Hepatocyte (in vitro differentiated cells): Measurements from ENCODE around the gene CACNA1C. TPM values are rescaled to one million over a fixed set of nuclear protein-coding genes. Genes with fewer than 3 reads are reported as not detected.

Source experiments
- DNase-seq: peaks from one replicate; pipeline ENCODE4 v3.0.0-alpha.2; 2016; ENCODE audit warnings: low spot score
- H2AFZ ChIP-seq: fragments of 200-600 bp; sonication (generic); 2 replicates; pipeline ENCODE4 v1.6.0; 2016; ENCODE audit warnings: antibody characterized with exemption, mild to moderate bottlenecking
- H3K27ac ChIP-seq: fragments of 200-600 bp; sonication (generic); 2 replicates; pipeline ENCODE4 v1.5.1; 2016; ENCODE audit warnings: mild to moderate bottlenecking
- H3K27me3 ChIP-seq: fragments of 200-600 bp; sonication (generic); 2 replicates; pipeline ENCODE4 v1.6.1; 2016
- H3K36me3 ChIP-seq: fragments of 200-600 bp; sonication (generic); replicated peaks from 2 replicates; pipeline ENCODE4 v1.5.1; 2016; ENCODE audit warnings: low read depth; ENCODE audit not compliant: insufficient read depth
- H3K4me1 ChIP-seq: fragments of 200-600 bp; sonication (generic); 2 replicates; pipeline ENCODE4 v1.5.1; 2016; ENCODE audit warnings: mild to moderate bottlenecking, moderate library complexity; ENCODE audit not compliant: insufficient read depth
- H3K4me2 ChIP-seq: fragments of 200-600 bp; sonication (generic); 2 replicates; pipeline ENCODE4 v1.6.0; 2016
- H3K4me3 ChIP-seq: fragments of 200-600 bp; sonication (generic); 2 replicates; pipeline ENCODE4 v1.5.1; 2016; ENCODE audit warnings: mild to moderate bottlenecking
- H3K79me2 ChIP-seq: fragments of 200-600 bp; sonication (generic); 2 replicates; pipeline ENCODE4 v1.6.0; 2017; ENCODE audit warnings: mild to moderate bottlenecking
- H3K9me2 ChIP-seq: fragments of 200-600 bp; sonication (generic); replicated peaks from 2 replicates; pipeline ENCODE4 v1.6.0; 2017; ENCODE audit warnings: mild to moderate bottlenecking; ENCODE audit not compliant: insufficient read depth
- H3K9me3 ChIP-seq: fragments of 200-600 bp; sonication (generic); 2 replicates; pipeline ENCODE4 v1.5.1; 2016; ENCODE audit warnings: low read depth, mild to moderate bottlenecking
- H4K20me1 ChIP-seq: fragments of 200-600 bp; sonication (generic); 2 replicates; pipeline ENCODE4 v1.6.0; 2016; ENCODE audit warnings: mild to moderate bottlenecking; ENCODE audit not compliant: insufficient read depth, poor library complexity, severe bottlenecking
- CTCF ChIP-seq: fragments of 200-600 bp; sonication (generic); IDR thresholded peaks from 2 replicates; pipeline ENCODE4 v1.5.1; 2016; ENCODE audit warnings: antibody characterized with exemption, mild to moderate bottlenecking; ENCODE audit not compliant: poor library complexity
- EZH2 ChIP-seq: fragments of 200-600 bp; sonication (generic); IDR thresholded peaks from 2 replicates; pipeline ENCODE4 v1.6.1; 2016; ENCODE audit warnings: antibody characterized with exemption, mild to moderate bottlenecking, borderline replicate concordance
- EZH2phosphoT487 ChIP-seq: fragments of 200-600 bp; sonication (generic); IDR thresholded peaks from one replicate; pipeline ENCODE4 v1.6.1; 2018; ENCODE audit warnings: antibody characterized with exemption, mild to moderate bottlenecking, low read depth, moderate library complexity; ENCODE audit not compliant: unreplicated experiment, severe bottlenecking
- WGBS: methylation state at CpG from one replicate; pipeline ENCODE4 v1.1.6; 2016; ENCODE audit warnings: low lambda C conversion rate; ENCODE audit errors: missing lambda C conversion rate; 5-methylcytosine and 5-hydroxymethylcytosine counted together
- polyA plus RNA-seq: library from polyadenylated mRNA; unstranded; fragments of >200 nt; fragmentation: Nextera tagmentation; extraction: Ambion mirVana; gene quantifications from 2 replicates; pipeline ENCODE4 v1.2.1, GENCODE V29; 2016
- total RNA-seq: library from RNA; depleted of rRNA; stranded (reverse); fragments of >200 nt; gene quantifications from 2 replicates; pipeline ENCODE4 v1.2.3, GENCODE V29; 2014

The CACNA1C gene
- total and polyA plus RNA-seq, 2 experiments from 2014 or later: 3.2 to 4.0 TPM

DNA sequence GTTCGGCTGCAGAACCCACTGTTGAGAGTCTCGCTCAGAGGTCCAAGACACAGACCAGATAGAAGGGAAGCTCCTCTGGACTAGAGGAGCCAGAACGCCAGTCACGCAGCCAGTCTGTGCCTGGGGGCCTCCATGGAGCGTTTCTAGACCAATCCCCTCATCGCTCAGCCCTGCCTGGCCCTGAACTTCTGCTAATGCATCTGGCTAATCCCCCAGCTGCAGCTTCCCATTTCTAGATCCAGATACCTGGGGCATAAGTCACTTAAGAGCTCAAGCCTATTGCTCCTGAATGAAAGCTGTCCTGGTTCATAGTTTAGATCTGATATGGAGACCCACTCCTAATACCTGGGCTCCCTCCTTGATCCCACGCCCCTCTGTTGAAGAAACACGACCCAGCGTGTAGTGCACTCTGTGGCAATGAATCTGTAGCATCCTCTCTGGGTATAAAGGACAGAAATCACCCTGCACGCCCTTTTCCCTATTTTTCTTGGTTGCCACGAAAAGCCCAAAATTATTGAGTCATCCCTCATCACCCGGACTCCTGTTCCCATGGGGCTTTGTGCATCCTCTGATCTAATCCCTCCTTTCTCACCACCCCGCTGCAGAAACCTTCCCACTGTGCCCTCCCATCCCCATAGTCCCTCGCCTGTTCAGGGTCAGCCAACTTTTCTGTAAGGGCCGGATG is 400.4 kb downstream of the CACNA1C start:
- no peak for TF ChIP-seq EZH2phosphoT487
- no peak for TF ChIP-seq CTCF
- TF ChIP-seq EZH2: no peak
- Histone ChIP-seq H3K4me1 (no peaks in the 10 kb centered on the region), H3K27me3 (no peaks in the 10 kb centered on the region), H4K20me1 (no peaks in the 10 kb centered on the region), H3K79me2 (no peaks in the 10 kb centered on the region), H3K4me3 (no peak overlapping the region), H3K9me3 (no peaks in the 10 kb centered on the region), H2AFZ (no peak overlapping the region), H3K4me2 (no peak overlapping the region), H3K36me3 (no peaks in the 10 kb centered on the region), H3K9me2 (no peaks in the 10 kb centered on the region), H3K27ac (no peak overlapping the region)
- 83% methylated on average over 15 of the region's 15 CpGs for WGBS
- no peak for DNase-seq

DNA sequence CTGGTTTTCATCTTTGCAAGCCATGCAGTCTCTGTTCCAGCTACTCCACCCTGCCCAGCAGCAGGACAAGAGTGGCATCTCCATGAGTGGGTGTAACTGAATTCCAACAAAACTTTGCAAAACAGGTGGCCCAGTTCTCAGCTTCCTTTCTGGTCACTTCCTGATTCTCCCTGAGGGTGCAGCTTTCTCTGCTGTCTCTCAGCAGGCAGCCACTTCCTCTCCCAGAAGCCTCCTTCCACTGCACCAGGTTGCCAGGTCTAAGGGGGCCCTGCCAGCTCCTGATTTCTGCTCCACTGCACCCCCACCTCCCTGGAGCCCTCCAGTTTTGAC is 400.9 kb downstream of the CACNA1C start:
- Histone ChIP-seq H3K9me2 (no peaks in the 10 kb centered on the region), H3K36me3 (no peaks in the 10 kb centered on the region), H3K4me3 (no peak overlapping the region), H3K79me2 (no peaks in the 10 kb centered on the region), H3K27me3 (no peaks in the 10 kb centered on the region), H3K4me2 (no peak overlapping the region), H3K4me1 (no peaks in the 10 kb centered on the region), H2AFZ (no peak overlapping the region), H3K27ac (no peak overlapping the region), H4K20me1 (no peaks in the 10 kb centered on the region), H3K9me3 (no peaks in the 10 kb centered on the region)
- no peak for DNase-seq
- TF ChIP-seq EZH2phosphoT487 (no peak), CTCF (no peak), EZH2 (no peak)

- no peaks in the 10 kb centered on the region for H3K9me2 ChIP-seq
- H3K27ac ChIP-seq: no peak overlapping the region
- no peak for DNase-seq
- WGBS: 93% methylated on average over 20 of the region's 20 CpGs
- no peaks in the 10 kb centered on the region for H3K79me2 ChIP-seq
- no peaks in the 10 kb centered on the region for H4K20me1 ChIP-seq
- H3K36me3 ChIP-seq: no peaks in the 10 kb centered on the region
- no peak overlapping the region for H3K4me2 ChIP-seq
- H3K9me3 ChIP-seq: no peaks in the 10 kb centered on the region
- no peak for TF ChIP-seq CTCF
- TF ChIP-seq EZH2phosphoT487: no peak
- TF ChIP-seq EZH2: no peak
- no peaks in the 10 kb centered on the region for H3K4me1 ChIP-seq
- H3K27me3 ChIP-seq: no peaks in the 10 kb centered on the region
- no peak overlapping the region for H3K4me3 ChIP-seq
- no peak overlapping the region for H2AFZ ChIP-seq
Measured at GRCh38 chr12:2454601-2455177, 401.9 kb downstream of the CACNA1C start.

GRCh38 chr12:2455410-2455809 is 402.6 kb downstream of the CACNA1C start:
- Histone ChIP-seq H3K4me1 (no peaks in the 10 kb centered on the region), H3K36me3 (no peaks in the 10 kb centered on the region), H3K4me3 (no peak overlapping the region), H3K79me2 (no peaks in the 10 kb centered on the region), H3K9me2 (no peaks in the 10 kb centered on the region), H3K27me3 (no peaks in the 10 kb centered on the region), H2AFZ (no peak overlapping the region), H4K20me1 (no peaks in the 10 kb centered on the region), H3K4me2 (no peak overlapping the region), H3K27ac (no peak overlapping the region), H3K9me3 (no peaks in the 10 kb centered on the region)
- no peak for DNase-seq
- TF ChIP-seq EZH2 (no peak), EZH2phosphoT487 (no peak), CTCF (no peak)
- 98% methylated on average over 9 of the region's 9 CpGs for whole genome bisulfite sequencing
